Neural crest cell (in vitro differentiated cells): ENCODE measurements around the gene VTI1B. TPM values are rescaled to one million over a fixed set of nuclear protein-coding genes. Genes with fewer than 3 reads are reported as not detected.

Experiments used
- DNase-seq: peaks from one replicate; pipeline ENCODE4 v3.0.0; 2021; ENCODE audit warnings: low read depth, mixed read lengths, low spot score
- H3K27ac Mint-ChIP-seq: one replicate; pipeline ENCODE4 v1.8.0; 2021; ENCODE audit warnings: mild to moderate bottlenecking, mixed read lengths; ENCODE audit not compliant: unreplicated experiment
- H3K27me3 Mint-ChIP-seq: 2 replicates; pipeline ENCODE4 v1.8.0; 2021; ENCODE audit warnings: low read depth, mild to moderate bottlenecking, mixed read lengths
- H3K36me3 Mint-ChIP-seq: 2 replicates; pipeline ENCODE4 v1.8.0; 2021; ENCODE audit warnings: low read depth, mild to moderate bottlenecking, mixed read lengths
- H3K4me1 Mint-ChIP-seq: 2 replicates; pipeline ENCODE4 v1.8.0; 2021; ENCODE audit warnings: mixed read lengths
- H3K4me3 Mint-ChIP-seq: one replicate; pipeline ENCODE4 v1.8.0; 2021; ENCODE audit warnings: mild to moderate bottlenecking, mixed read lengths
- H3K9me3 Mint-ChIP-seq: 2 replicates; pipeline ENCODE4 v1.8.0; 2021; ENCODE audit warnings: mixed read lengths
- total RNA-seq: library from RNA; stranded (reverse); gene quantifications from 2 replicates; pipeline ENCODE4 v1.2.1, GENCODE V29; 2021
- TF ChIP-seq, protein P1 (sequence below): fragments of 200-600 bp; sonication (generic); conservative IDR thresholded peaks from 2 replicates; pipeline ENCODE4 v1.5.0; 2021; ENCODE audit warnings: antibody characterized with exemption, mild to moderate bottlenecking

The VTI1B gene
- total RNA-seq, 1 donor from 2014 or later, result 103 TPM

DNA sequence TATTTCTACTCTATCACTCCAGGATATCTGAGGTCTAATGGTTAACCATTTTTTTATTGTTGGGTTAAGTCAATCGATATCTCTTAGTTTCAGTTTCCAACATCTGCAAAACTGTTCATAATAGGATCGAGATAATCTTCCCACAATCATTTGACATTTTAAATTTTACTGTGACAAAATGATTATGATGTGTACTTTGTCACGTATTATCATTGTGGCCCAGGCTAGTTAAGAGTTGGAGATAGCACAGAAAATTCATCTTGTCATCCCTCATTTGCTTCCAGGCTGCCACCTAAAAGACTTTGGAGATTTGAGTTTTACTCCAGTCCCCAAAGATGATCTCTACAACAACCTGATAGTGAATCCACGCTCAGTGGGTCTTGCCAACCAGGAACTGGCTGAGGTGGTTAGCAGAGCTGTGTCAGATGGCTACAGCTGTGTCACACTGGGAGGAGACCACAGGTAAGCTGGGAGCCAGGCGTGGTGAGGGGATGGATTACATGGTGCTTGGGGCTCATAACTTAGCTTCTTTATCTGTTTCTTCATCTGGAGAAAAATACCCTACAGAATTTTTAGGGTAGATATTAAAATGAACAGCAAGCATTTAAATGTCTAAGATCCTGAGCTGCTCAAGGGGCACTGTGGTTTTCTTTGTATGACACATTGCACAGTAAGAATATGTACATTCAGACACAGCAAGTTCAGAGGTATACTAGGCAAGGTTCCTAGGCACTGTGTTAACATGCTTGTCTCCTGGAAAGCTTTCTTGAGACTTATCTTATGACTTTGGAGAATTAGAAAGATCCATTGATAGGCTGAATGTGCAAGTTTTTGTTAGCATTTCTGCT is 32.3 kb downstream of the VTI1B start:
- H3K9me3 Mint-ChIP-seq, result no peaks in the 10 kb centered on the region
- TF ChIP-seq, protein P1, sequence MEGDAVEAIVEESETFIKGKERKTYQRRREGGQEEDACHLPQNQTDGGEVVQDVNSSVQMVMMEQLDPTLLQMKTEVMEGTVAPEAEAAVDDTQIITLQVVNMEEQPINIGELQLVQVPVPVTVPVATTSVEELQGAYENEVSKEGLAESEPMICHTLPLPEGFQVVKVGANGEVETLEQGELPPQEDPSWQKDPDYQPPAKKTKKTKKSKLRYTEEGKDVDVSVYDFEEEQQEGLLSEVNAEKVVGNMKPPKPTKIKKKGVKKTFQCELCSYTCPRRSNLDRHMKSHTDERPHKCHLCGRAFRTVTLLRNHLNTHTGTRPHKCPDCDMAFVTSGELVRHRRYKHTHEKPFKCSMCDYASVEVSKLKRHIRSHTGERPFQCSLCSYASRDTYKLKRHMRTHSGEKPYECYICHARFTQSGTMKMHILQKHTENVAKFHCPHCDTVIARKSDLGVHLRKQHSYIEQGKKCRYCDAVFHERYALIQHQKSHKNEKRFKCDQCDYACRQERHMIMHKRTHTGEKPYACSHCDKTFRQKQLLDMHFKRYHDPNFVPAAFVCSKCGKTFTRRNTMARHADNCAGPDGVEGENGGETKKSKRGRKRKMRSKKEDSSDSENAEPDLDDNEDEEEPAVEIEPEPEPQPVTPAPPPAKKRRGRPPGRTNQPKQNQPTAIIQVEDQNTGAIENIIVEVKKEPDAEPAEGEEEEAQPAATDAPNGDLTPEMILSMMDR, result no peak
- H3K27me3 Mint-ChIP-seq, result no peaks in the 10 kb centered on the region
- H3K4me3 Mint-ChIP-seq, result no peak overlapping the region
- no peak overlapping the region for H3K27ac Mint-ChIP-seq
- H3K4me1 Mint-ChIP-seq, result no peaks in the 10 kb centered on the region
- no peak for DNase-seq
- peaks cover 7% of the 10 kb centered on the region for H3K36me3 Mint-ChIP-seq

DNA sequence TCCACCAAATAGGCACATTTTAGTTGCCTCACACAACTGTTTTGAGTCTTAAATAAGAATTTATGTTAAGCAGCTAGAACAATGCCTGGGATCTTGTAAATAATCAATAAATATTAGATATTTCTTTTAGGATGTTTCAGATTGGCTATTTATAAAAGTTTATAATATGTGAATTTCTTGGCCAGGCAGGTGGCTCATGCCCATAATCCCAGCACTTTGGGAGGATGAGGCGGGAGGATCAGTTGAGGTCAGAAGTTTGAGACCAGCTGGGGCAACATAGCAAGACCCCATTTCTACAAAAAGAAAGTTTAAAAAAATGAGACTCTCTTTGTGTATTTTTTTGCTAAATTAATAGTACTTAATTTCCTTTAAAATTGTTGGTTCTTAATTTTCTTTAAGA is 33.0 kb downstream of the VTI1B start:
- H3K36me3 Mint-ChIP-seq, result peaks cover 3% of the 10 kb centered on the region
- no peak for DNase-seq
- TF ChIP-seq, protein P1, result no peak
- no peak overlapping the region for H3K27ac Mint-ChIP-seq
- no peaks in the 10 kb centered on the region for H3K27me3 Mint-ChIP-seq
- no peaks in the 10 kb centered on the region for H3K4me1 Mint-ChIP-seq
- no peak overlapping the region for H3K4me3 Mint-ChIP-seq
- H3K9me3 Mint-ChIP-seq, result no peaks in the 10 kb centered on the region

DNA sequence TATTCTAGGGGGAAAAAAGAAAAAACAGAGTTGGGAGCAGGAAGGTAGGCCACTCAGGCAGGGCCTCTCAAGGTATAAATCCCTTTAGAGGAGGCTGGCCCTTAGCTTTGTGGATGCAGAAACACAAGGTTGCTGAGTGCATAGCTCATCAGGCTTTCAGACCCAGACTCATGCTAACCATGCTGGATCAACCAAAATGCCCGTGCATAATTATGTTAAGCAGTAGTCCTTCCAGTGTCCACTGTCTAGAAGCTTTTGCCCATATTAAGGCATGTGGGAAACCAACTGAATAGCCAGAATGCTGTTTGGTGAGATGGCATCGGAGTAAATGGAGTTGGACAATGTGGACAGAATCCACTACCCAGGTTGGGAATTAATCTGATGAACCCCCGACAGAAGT is 35.8 kb downstream of the VTI1B start:
- Mint-ChIP-seq H3K27me3 (no peaks in the 10 kb centered on the region), H3K27ac (no peak overlapping the region), H3K4me1 (no peaks in the 10 kb centered on the region), H3K4me3 (no peak overlapping the region), H3K9me3 (no peaks in the 10 kb centered on the region), H3K36me3 (no peaks in the 10 kb centered on the region)
- TF ChIP-seq, protein P1, result no peak
- DNase-seq, result no peak

DNA sequence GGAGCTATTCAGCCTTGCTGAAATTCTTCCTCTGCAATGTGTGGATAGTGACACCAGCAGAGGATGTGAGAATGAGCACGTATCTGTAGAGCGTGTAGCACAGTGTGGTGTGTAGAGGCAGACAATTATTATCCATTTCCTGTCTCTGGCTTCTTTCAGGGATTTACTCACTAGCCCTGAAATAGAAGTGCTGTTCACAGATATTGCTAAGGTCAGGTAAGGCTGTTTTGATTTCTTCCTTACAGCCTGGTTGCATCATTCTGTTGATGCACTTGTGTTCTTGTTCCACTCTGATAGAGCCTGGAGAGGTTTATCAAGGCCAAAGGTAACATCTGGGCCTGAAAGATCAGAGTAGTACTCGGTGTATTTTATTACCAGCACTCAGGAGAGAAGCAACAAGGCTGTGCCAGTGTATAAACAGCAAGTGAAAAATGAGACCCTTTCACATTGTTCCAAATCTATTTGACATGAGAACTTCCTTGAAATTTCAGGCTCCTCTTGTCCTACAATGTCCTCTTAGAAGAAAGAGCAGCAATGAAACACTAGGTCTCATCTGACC is 38.0 kb downstream of the VTI1B start:
- H3K36me3 Mint-ChIP-seq, result peaks cover 5% of the 10 kb centered on the region
- DNase-seq, result no peak
- H3K27ac Mint-ChIP-seq, result peak overlapping the region; percentile 19
- TF ChIP-seq, protein P1, result no peak
- no peaks in the 10 kb centered on the region for H3K27me3 Mint-ChIP-seq
- no peaks in the 10 kb centered on the region for H3K4me1 Mint-ChIP-seq
- no peak overlapping the region for H3K4me3 Mint-ChIP-seq
- H3K9me3 Mint-ChIP-seq, result no peaks in the 10 kb centered on the region

DNA sequence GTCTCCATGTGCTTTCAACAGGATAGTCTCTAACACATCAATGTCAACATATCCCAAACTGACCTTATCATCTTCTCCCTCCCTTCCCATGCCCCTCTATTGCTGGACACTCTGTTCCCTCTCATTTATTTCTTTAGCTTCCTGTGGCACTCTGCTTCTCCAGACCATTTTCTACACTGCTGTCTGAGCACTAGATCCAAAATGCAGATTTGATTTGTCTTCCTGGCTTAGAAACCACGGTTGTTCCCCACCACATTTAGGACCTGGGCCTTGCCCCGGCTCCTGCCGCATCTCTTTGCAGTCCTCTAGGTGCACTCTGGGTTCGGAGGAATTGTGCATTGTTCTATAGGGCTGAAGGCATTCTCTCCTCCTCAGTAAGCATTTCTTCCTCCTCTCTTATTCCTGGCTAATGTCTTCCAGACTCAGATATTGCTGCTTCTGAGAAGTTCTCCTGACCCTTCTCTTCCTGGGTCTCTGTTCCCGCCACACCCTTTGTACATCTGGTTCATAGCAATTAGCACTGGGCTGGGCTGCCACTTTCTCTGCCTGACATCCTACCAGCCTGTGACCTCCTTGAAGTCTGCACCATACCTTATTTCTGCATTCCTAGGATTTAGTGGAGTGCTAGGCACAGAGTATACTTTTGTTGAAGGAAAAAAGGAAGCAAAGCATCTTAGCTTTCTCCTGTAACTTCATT is 40.8 kb downstream of the VTI1B start:
- Mint-ChIP-seq H3K36me3 (peaks cover 9% of the 10 kb centered on the region), H3K4me3 (no peak overlapping the region), H3K9me3 (no peaks in the 10 kb centered on the region), H3K4me1 (no peaks in the 10 kb centered on the region), H3K27ac (peak overlapping the region; percentile 20), H3K27me3 (no peaks in the 10 kb centered on the region)
- no peak for DNase-seq
- TF ChIP-seq, protein P1, result no peak
